Upper lobe of right lung (tissue), 1 donor: ENCODE results near the gene BCAS3. TPM values are rescaled to one million over a fixed set of nuclear protein-coding genes. Genes with fewer than 3 reads are reported as not detected.

ENCODE experiments used
- ATAC-seq: fragments of 200-7000 bp; cut with Tn5 transposase; one replicate; pipeline ENCODE4 v1.9.1; 2020; ENCODE audit warnings: mild to moderate bottlenecking, moderate library complexity
- DNase-seq: peaks from one replicate; pipeline ENCODE4 v3.0.0-alpha.2; 2020
- H3K27ac ChIP-seq: fragments of 200-600 bp; one replicate; pipeline ENCODE4 v1.8.0; 2022
- H3K27me3 ChIP-seq: fragments of 200-600 bp; one replicate; pipeline ENCODE4 v1.8.0; 2022; ENCODE audit warnings: mild to moderate bottlenecking
- H3K36me3 ChIP-seq: fragments of 200-600 bp; one replicate; pipeline ENCODE4 v1.8.0; 2022
- H3K4me1 ChIP-seq: fragments of 200-600 bp; one replicate; pipeline ENCODE4 v1.8.0; 2022
- H3K4me3 ChIP-seq: fragments of 200-600 bp; one replicate; pipeline ENCODE4 v1.8.0; 2022; ENCODE audit warnings: mild to moderate bottlenecking
- H3K9me3 ChIP-seq: fragments of 200-600 bp; one replicate; pipeline ENCODE4 v1.8.0; 2022
- CTCF ChIP-seq: fragments of 200-600 bp; IDR thresholded peaks from one replicate; pipeline ENCODE4 v1.8.0; 2022; ENCODE audit warnings: antibody characterized with exemption
- intact Hi-C: fragments of 100-400 bp; cut with DNase I; formaldehyde crosslinking; loops from one replicate; pipeline ENCODE4 v1.11.0; 2022
- total RNA-seq: library from RNA; stranded (reverse); fragmentation: NEBNext Ultra II Directional; extraction: Animal tissue kit (Norgen Biotek cat#: 25700); gene quantifications from one replicate; pipeline ENCODE4 v1.2.1, GENCODE V29; 2021
- donor health status: DM: no; HTN: yes; CAD: no; lungs with severe emphysema.

Gene BCAS3
- total RNA-seq, 1 donor from 2014 or later = 23.5 TPM

GRCh38 chr17:61221597-61222471 lies 544.2 kb downstream of the BCAS3 start:
- no peak for DNase-seq

GRCh38 chr17:61223725-61224124 lies 546.1 kb downstream of the BCAS3 start:
- Histone ChIP-seq H3K27ac (no peak overlapping the region), H3K9me3 (no peaks in the 10 kb centered on the region), H3K4me1 (peaks cover 23% of the 10 kb centered on the region), H3K36me3 (no peaks in the 10 kb centered on the region), H3K4me3 (no peak overlapping the region), H3K27me3 (no peaks in the 10 kb centered on the region)
- no peak for TF ChIP-seq CTCF
- DNase-seq (no peak), ATAC-seq (no peak)
- intact Hi-C loops = no loop called here

More at GRCh38 chr17:61221597-61222471, 544.2 kb downstream of the BCAS3 start:
- Histone ChIP-seq H3K9me3 (no peaks in the 10 kb centered on the region), H3K4me3 (no peak overlapping the region), H3K36me3 (no peaks in the 10 kb centered on the region), H3K27me3 (no peaks in the 10 kb centered on the region), H3K4me1 (peaks cover 31% of the 10 kb centered on the region), H3K27ac (peak overlapping the region; percentile 34)
- ATAC-seq = no peak
- TF ChIP-seq CTCF = no peak
- intact Hi-C loops = no loop called here

- H3K4me1 ChIP-seq = peaks cover 11% of the 10 kb centered on the region
- no peaks in the 10 kb centered on the region for H3K27me3 ChIP-seq
- intact Hi-C loops = no loop called here
- no peaks in the 10 kb centered on the region for H3K9me3 ChIP-seq
- no peaks in the 10 kb centered on the region for H3K36me3 ChIP-seq
- no peak for TF ChIP-seq CTCF
- DNase-seq = no peak
- H3K27ac ChIP-seq = no peak overlapping the region
- no peak overlapping the region for H3K4me3 ChIP-seq
- ATAC-seq = no peak
These were observed 547.7 kb downstream of the BCAS3 start for GRCh38 chr17:61225178-61225882.

GRCh38 chr17:61227866-61228265 lies 550.2 kb downstream of the BCAS3 start:
- no peak for ATAC-seq
- Histone ChIP-seq H3K4me3 (no peak overlapping the region), H3K36me3 (no peaks in the 10 kb centered on the region), H3K4me1 (no peaks in the 10 kb centered on the region), H3K27ac (no peak overlapping the region), H3K9me3 (no peaks in the 10 kb centered on the region), H3K27me3 (no peaks in the 10 kb centered on the region)
- no peak for DNase-seq
- no peak for TF ChIP-seq CTCF
- intact Hi-C loops = no loop called here

GRCh38 chr17:61230461-61230860 lies 552.8 kb downstream of the BCAS3 start:
- Histone ChIP-seq H3K27ac (no peak overlapping the region), H3K9me3 (no peaks in the 10 kb centered on the region), H3K27me3 (no peaks in the 10 kb centered on the region), H3K4me1 (peaks cover 11% of the 10 kb centered on the region), H3K4me3 (no peak overlapping the region), H3K36me3 (no peaks in the 10 kb centered on the region)
- intact Hi-C loops = no loop called here
- TF ChIP-seq CTCF = no peak
- ATAC-seq (no peak), DNase-seq (no peak)
